Glomerular endothelial cell (primary cell): ENCODE data around the gene ALK. TPM values are rescaled to one million over a fixed set of nuclear protein-coding genes. Genes with fewer than 3 reads are reported as not detected.

ENCODE experiments used
- DNase-seq: peaks from one replicate; pipeline ENCODE4 v3.0.0-alpha.2; 2011; ENCODE audit warnings: low read depth, low spot score; ENCODE audit errors: extremely low read depth
- total RNA-seq: library from RNA; depleted of rRNA; stranded (reverse); fragments of >200 nt; gene quantifications from 2 replicates; pipeline ENCODE4 v1.2.3, GENCODE V29; 2015

The ALK gene
- total RNA-seq, 1 donor from 2014 or later: not detected

- DNase-seq: no peak
These were observed 411.5 kb downstream of the ALK start for GRCh38 chr2:29509878-29510277.

DNA sequence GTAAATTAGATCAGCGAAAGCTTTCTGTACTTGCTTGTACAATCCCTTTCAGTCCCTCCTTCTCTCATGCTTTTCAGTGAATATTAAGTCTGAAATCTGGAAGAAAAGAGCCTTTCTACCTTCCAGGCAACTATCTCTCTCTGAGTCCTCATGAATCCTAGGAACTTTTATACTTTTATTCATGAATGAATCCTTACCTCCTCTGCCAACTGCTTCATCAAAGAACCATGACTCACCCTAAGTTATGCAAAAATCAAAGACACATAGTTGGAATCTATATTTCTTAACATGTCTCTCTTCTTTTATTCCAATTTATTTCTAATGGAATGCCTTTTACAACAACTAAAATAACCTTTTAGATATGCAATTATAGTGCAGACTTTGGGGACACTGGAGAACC, 412.0 kb downstream of the ALK start:
- DNase-seq: no peak

DNA sequence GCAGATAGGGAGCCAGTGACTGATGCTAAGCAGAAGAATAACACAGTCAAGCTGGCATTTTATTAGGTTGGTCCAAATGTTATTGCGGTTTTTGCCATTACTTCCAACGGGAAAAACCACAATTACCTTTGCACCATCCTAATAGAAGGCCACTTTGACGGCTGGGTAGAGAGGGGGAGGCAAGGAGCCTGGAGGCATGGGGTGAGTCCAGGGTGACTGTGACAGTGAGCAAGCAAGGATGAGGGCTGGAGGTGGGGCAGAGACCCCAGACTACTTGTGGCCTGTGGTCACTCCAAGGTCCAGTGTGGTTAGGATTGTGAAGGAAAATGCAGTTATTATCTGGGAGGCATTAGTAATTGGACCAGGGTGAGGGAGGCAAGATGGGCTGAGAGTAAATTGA, 416.6 kb downstream of the ALK start:
- no peak for DNase-seq

GRCh38 chr2:29502460-29502911, 418.9 kb downstream of the ALK start:
- no peak for DNase-seq

- no peak for DNase-seq
These were observed 424.0 kb downstream of the ALK start for GRCh38 chr2:29497375-29497774.

DNA sequence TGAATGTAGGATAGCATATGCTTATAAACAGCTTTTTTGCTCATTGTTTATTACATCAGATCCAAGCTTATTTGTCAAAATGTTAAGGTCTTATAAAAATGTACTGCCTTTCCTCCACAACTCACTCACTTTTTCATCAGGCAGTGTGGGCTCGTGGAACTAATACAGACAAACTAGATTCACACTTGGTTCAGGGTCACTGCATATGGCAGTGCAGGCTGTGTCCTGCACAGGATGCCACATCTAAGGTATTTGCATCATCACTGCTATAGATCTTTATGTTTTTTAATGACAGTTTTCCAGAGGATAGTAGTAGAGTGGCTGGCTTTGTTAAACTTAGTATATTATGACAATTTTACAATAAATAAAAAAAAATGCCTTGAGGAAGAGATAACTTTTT, 425.2 kb downstream of the ALK start:
- no peak for DNase-seq

DNA sequence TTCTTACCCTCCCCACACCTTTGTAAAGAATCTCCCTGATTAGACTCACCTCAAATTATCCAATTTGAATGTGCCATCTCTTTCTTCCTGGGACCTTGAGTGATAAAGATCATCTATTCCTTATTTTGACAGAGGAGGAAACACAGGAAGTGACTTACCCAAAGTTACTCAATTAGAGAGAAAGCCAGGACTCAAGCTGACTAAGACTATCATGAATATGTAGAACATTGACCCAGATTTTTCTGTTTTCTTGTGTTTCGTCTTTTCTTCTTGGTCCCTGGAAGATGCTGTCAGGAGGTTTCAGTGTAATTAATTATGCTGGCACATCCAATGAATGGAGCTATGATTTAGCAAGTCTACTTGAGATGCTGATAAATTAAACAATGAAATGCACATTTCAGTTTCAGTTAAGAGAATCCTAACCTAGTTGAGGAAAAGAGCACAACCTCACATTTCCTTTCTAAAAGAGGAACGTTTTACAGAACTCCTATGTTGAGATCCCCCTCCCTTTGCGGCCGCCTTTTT, 425.8 kb downstream of the ALK start:
- DNase-seq: no peak

DNA sequence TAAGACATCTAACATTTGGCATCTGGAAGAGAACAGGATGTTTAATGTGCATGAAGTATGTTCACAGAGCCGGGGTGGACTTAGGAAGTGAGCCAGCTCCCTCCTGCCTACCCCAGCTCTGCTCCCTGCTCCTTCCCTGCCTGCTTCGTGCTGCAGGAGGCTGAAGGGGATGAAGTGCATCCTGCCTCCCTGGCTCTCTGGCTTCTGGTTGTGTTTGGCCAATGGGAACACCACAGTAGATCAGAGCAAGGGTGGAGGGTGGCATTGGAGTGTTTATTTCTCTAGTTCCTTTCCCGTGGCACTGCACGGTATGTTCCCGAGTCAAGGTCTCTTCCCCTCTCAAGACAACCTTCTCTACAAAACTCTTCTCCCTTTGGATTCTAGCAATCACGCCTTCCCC, 426.3 kb downstream of the ALK start:
- no peak for DNase-seq

GRCh38 chr2:29492701-29493100, 428.7 kb downstream of the ALK start:
- DNase-seq: no peak

DNA sequence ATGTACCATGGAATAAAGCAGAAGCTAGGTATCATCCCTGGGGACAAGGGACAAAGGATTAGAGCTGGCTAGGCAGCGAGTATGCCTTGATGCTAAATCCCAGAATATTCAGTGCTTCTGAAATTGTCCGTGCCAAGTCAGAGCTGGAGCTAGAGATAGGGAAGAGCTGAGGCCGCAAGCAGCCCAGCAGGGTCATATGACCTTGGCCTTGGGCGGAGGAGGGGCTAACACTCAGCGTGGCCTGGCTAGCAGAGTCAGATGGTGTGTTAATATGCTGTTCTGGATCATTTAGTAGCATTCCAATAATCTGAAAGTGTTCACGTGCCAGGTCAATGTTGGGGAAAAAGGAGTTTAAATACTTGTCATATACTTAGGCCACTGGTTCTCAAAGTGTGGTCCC, 431.3 kb downstream of the ALK start:
- no peak for DNase-seq

- DNase-seq: no peak
These were observed 431.8 kb downstream of the ALK start for GRCh38 chr2:29489568-29489967.

DNA sequence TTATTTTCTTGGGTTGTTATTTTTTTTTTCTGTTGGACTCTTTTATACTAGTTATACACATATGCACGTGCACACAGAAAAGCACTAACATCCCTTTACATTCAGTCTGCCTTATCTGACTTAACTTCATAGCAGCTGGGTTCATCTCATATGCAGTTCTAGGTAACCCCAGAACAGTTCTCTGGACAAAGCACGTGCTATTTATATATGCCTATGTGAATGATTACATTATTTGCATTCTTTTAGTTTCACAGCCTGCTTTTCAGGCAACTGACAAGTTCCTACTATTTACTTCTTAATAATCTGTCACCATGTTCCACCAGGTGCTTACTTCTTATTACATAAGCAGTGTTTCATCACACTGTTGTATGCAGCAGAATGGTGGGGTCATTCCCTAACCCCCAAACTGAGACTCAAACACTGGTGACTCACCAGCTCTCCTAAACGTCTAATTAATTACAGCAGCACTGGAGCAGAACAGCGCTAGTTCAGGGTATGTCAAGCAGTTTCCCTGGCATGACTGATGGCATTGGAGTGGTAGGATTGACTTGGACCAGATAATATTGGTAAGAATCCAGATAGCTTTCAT, 433.3 kb downstream of the ALK start:
- DNase-seq: no peak

GRCh38 chr2:29485631-29486030, 435.8 kb downstream of the ALK start:
- no peak for DNase-seq

GRCh38 chr2:29485117-29485516, 436.3 kb downstream of the ALK start:
- no peak for DNase-seq

- no peak for DNase-seq
These were observed 438.5 kb downstream of the ALK start for GRCh38 chr2:29482867-29483266.

- DNase-seq: no peak
These were observed 439.0 kb downstream of the ALK start for GRCh38 chr2:29482348-29482747.

DNA sequence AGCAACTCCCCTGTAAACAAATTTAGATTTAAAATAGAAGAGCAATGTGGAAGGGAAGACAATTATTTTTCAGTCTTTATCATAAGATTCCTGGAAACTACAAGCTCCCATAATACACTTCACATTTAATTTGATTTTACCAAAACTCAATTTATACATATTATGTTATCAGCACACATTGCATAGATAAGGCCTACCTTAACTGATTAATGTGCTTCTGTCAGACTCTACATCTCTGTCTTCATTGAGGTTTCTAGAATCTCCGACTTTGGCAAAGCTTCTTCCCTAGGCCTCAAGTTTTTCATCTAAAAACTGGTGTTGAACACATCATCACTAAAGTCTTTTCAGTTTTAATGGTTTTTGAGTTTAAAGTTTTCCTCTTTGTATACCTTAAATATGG, 440.1 kb downstream of the ALK start:
- no peak for DNase-seq

DNA sequence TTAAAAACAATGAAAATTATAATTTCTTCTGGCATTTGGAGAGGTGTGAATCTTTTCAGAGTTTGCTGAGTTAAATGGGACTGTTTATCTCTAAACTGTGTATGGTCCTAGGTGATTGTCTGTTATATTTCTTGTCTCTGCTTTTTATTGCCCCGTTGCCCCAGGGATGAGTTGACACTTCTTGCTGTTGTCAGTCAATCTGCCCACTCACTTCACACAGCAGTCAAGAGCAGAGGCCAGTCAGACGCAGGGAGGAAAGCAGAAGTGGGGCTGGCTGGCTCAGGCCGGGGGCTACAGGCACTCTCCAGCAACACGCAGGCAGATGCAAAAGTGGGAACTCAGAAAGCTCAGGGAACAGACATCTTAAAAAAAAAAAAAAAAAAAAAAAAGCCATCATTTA, 441.0 kb downstream of the ALK start:
- no peak for DNase-seq

DNA sequence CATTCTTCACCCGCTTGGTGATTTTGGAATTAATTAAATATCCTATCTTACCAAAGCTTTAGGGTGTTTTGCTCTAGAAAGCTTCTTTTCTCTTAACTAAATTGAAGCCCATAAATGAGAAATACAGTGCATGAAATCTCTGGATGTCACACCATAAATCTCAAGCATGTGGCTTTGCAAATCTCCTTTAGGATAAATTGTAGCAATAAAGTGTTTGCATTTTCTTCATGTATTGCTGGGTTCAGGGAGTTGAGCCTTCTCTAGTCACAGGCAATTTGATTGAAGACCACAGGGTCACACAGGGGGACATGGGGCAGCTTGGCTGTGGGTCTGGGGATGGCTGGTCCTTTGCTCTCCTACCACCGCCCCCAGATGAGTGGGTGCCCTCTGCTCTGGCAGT, 442.0 kb downstream of the ALK start:
- no peak for DNase-seq

GRCh38 chr2:29478641-29479040, 442.7 kb downstream of the ALK start:
- no peak for DNase-seq

DNA sequence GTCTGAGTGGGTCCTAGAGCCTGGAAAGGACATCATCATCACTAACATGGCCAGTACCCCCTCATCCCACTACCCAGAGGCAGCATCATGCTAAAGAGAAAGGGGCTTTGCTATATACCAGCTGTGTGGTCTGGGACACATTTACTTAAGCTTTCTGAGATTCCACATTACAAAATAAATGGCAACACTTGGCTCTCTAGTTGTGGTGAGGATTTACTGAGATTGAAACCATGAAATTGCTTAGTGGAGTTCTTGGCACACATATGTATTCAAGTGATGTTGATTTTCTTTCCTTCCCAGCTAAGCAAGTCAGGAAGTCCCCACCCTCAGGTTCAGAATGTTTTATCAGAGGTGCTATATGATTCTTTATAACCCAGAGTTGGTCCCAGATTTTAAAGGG, 444.2 kb downstream of the ALK start:
- DNase-seq: no peak

DNA sequence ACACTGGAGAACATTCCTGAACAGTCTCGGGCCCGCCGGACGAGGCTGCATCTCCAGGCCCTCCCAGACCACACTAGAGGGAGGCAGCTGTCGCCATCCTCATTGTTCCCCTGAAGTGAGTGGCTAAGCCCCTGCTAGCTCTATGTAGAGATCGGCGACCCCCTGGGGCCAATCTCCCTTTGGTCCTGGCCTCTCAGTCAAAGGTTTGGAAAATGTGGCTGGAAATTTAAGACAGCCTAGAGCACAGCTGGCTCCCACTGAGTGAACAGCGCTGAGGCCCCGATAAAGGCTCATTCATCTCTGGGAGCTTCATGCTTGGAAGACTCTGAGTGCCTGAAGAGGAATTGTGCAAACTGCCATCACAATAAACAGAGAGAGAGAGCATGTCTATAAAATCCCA, 445.9 kb downstream of the ALK start:
- DNase-seq: no peak

DNA sequence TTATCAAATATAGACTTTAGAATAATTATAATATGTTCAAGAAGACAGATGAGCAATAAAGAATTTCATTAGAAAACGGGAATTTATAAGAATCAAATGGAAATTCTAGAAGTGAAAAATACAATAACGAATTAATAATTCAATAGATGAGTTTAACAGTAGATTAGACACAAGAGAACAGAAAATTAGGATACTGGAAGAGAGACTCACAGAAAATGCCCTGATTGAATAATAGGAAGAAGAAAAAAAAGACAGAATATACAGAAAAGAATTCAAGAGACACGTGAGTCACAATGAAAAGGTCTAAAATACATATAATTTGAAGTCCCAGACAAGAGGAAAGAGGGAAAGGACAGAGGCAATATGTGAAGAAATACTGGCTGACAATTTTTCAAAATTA, 451.4 kb downstream of the ALK start:
- DNase-seq: no peak
